ENCODE data around the gene NHS. TPM values are rescaled to one million over a fixed set of nuclear protein-coding genes. Genes with fewer than 3 reads are reported as not detected.

NHS gene
- total RNA-seq, 2 donors from 2014 or later = 3.0 to 4.3 TPM

GRCh38 chrX:17403189-17403691 is 28.2 kb downstream of the NHS start:
- H3K9ac ChIP-seq (ENCODE audit: low read depth in 2 of 2, low read length in 2 of 2) = no peak overlapping the region
- no peak overlapping the region for H3K4me3 ChIP-seq
- no peaks in the 10 kb centered on the region for H3K36me3 ChIP-seq
- TF ChIP-seq CTCF (IDR thresholded peaks at IDR 0.05) = no peak
- no peaks in the 10 kb centered on the region for H3K4me1 ChIP-seq
- H3K9me3 ChIP-seq = no peaks in the 10 kb centered on the region
- intact Hi-C loops (cut with DNase I) = no loop called here
- H3K27ac ChIP-seq = no peak overlapping the region
- DNase-seq = no peak
- no peaks in the 10 kb centered on the region for H3K27me3 ChIP-seq

GRCh38 chrX:17403972-17404371 is 29.0 kb downstream of the NHS start:
- Histone ChIP-seq H3K4me3 (no peak overlapping the region), H3K27ac (no peak overlapping the region), H3K27me3 (no peaks in the 10 kb centered on the region), H3K4me1 (no peaks in the 10 kb centered on the region), H3K9me3 (no peaks in the 10 kb centered on the region), H3K9ac (ENCODE audit: low read depth in 2 of 2, low read length in 2 of 2) (no peak overlapping the region), H3K36me3 (no peaks in the 10 kb centered on the region)
- no peak for DNase-seq
- TF ChIP-seq CTCF (IDR thresholded peaks at IDR 0.05) = no peak
- intact Hi-C loops (cut with DNase I) = no loop called here

- no peak for DNase-seq
- H3K36me3 ChIP-seq = no peaks in the 10 kb centered on the region
- H3K27ac ChIP-seq = no peak overlapping the region
- no peaks in the 10 kb centered on the region for H3K27me3 ChIP-seq
- no peak overlapping the region for H3K4me3 ChIP-seq
- no peaks in the 10 kb centered on the region for H3K4me1 ChIP-seq
- H3K9me3 ChIP-seq = no peaks in the 10 kb centered on the region
- H3K9ac ChIP-seq (ENCODE audit: low read depth in 2 of 2, low read length in 2 of 2) = no peak overlapping the region
- intact Hi-C loops (cut with DNase I) = no loop called here
- no peak for TF ChIP-seq CTCF (IDR thresholded peaks at IDR 0.05)
Observed at GRCh38 chrX:17405225-17405969, 30.4 kb downstream of the NHS start.

GRCh38 chrX:17409566-17410290 is 34.7 kb downstream of the NHS start:
- Histone ChIP-seq H3K9me3 (no peaks in the 10 kb centered on the region), H3K27ac (no peak overlapping the region), H3K4me3 (no peak overlapping the region), H3K36me3 (no peaks in the 10 kb centered on the region), H3K4me1 (no peaks in the 10 kb centered on the region), H3K9ac (ENCODE audit: low read depth in 2 of 2, low read length in 2 of 2) (no peak overlapping the region), H3K27me3 (no peaks in the 10 kb centered on the region)
- DNase-seq = no peak
- no peak for TF ChIP-seq CTCF (IDR thresholded peaks at IDR 0.05)
- intact Hi-C loops (cut with DNase I) = no loop called here

GRCh38 chrX:17410651-17411050 is 35.7 kb downstream of the NHS start:
- no peak overlapping the region for H3K9ac ChIP-seq (ENCODE audit: low read depth in 2 of 2, low read length in 2 of 2)
- intact Hi-C loops (cut with DNase I) = no loop called here

More at GRCh38 chrX:17410651-17411050, 35.7 kb downstream of the NHS start:
- no peak for DNase-seq
- no peak overlapping the region for H3K4me3 ChIP-seq
- no peaks in the 10 kb centered on the region for H3K4me1 ChIP-seq
- no peak overlapping the region for H3K27ac ChIP-seq
- H3K9me3 ChIP-seq = no peaks in the 10 kb centered on the region
- no peaks in the 10 kb centered on the region for H3K27me3 ChIP-seq
- no peaks in the 10 kb centered on the region for H3K36me3 ChIP-seq
- no peak for TF ChIP-seq CTCF (IDR thresholded peaks at IDR 0.05)

Measured in colonic mucosa (tissue), 4 donors.